ENCODE results near the gene MARCHF10.

- TF ChIP-seq EZH2 (IDR thresholded peaks at IDR 0.05; ENCODE audit: insufficient read depth, poor library complexity, severe bottlenecking) (no peak), EZH2phosphoT487 (IDR thresholded peaks at IDR 0.05; ENCODE audit: insufficient read depth, low read depth) (no peak)
These were observed 146.8 kb downstream of the MARCHF10 start for GRCh38 chr17:62661337-62661736.
